HG02759 (cell line): ENCODE data around the gene CDHR4.
"Not testable (repeated sequence)": the region's sequence is repeated elsewhere in the genome, so short reads cannot be mapped to it uniquely, and the experiment has no call there.

ENCODE experiments used
- ATAC-seq: cut with Tn5 transposase; IDR thresholded peaks from one replicate; pipeline ENCODE4 v1.9.1; 2021; ENCODE audit warnings: mild to moderate bottlenecking, moderate library complexity; ENCODE audit not compliant: unreplicated experiment

The CDHR4 gene

GRCh38 chr3:49799761-49800160 lies at the start of gene CDHR4:
Gene CDHR4, minus strand, starts transcription at chr3:49799873. Its CDS starts 61 bp downstream, at chr3:49799812.
- no peak for ATAC-seq

GRCh38 chr3:49845694-49846093 lies 46.0 kb upstream of the CDHR4 start:
- no peak for ATAC-seq

- ATAC-seq = no peak
Observed at GRCh38 chr3:49844464-49845183, 45.0 kb upstream of the CDHR4 start.

GRCh38 chr3:49842843-49843517 lies 43.3 kb upstream of the CDHR4 start:
- no peak for ATAC-seq

- ATAC-seq = no peak
Observed at GRCh38 chr3:49841806-49842205, 42.1 kb upstream of the CDHR4 start.

- ATAC-seq = no peak
Observed at GRCh38 chr3:49841126-49841696, 41.5 kb upstream of the CDHR4 start.

- ATAC-seq = no peak
Observed at GRCh38 chr3:49840388-49840787, 40.7 kb upstream of the CDHR4 start.

GRCh38 chr3:49839193-49839809 lies 39.6 kb upstream of the CDHR4 start:
- no peak for ATAC-seq

GRCh38 chr3:49831341-49831740 lies 31.7 kb upstream of the CDHR4 start:
- ATAC-seq = no peak

- no peak for ATAC-seq
Observed at GRCh38 chr3:49826016-49826415, 26.3 kb upstream of the CDHR4 start.

- not testable (repeated sequence) for ATAC-seq
Observed at GRCh38 chr3:49823131-49823530, 23.5 kb upstream of the CDHR4 start.

- ATAC-seq = peak; percentile 67
Observed at GRCh38 chr3:49813497-49814174, 14.0 kb upstream of the CDHR4 start, which contains the start of gene UBA7. Gene UBA7, minus strand, starts transcription at chr3:49813953. Its CDS starts 166 bp downstream, at chr3:49813787.

- no peak for ATAC-seq
Observed at GRCh38 chr3:49812916-49813496, 13.3 kb upstream of the CDHR4 start.

GRCh38 chr3:49807431-49808114 lies 7.9 kb upstream of the CDHR4 start:
- no peak for ATAC-seq

- no peak for ATAC-seq
Observed at GRCh38 chr3:49806850-49807249, 7.2 kb upstream of the CDHR4 start.

GRCh38 chr3:49805897-49806701 lies 6.4 kb upstream of the CDHR4 start:
- no peak for ATAC-seq

GRCh38 chr3:49805367-49805782 lies 5.7 kb upstream of the CDHR4 start:
- no peak for ATAC-seq

GRCh38 chr3:49804141-49805041 lies 4.7 kb upstream of the CDHR4 start:
- ATAC-seq = no peak
